ENCODE measurements around the gene SHF.

Gene SHF

DNA sequence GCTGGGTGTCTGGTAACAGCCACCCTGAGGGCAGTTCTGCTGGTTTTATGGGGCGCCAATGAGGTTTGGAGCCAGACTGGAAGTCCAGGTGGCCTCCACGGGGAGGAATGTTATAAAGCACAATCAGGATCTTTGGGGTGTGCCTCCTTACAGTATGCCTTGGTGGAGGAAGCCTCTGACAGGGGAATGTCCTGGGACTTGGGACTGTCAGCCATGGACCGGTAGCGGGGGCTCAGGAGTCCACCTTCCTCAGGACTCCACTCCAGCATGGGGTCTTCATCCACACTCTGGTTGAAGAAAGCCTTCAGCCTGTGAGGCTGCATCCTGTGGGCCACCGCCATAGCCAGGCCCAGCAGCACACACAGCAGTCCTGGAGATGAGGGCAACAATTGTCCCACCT is 68.8 kb downstream of the SHF start:
- peaks cover 12% of the 10 kb centered on the region for H3K4me1 ChIP-seq (ENCODE audit: insufficient read depth, poor library complexity, severe bottlenecking)
- no peak for TF ChIP-seq CTCF (IDR thresholded peaks at IDR 0.05; ENCODE audit: poor library complexity, severe bottlenecking)
- H3K4me3 ChIP-seq (ENCODE audit: severe bottlenecking): no peak overlapping the region
- H3K36me3 ChIP-seq (ENCODE audit: low read depth): no peaks in the 10 kb centered on the region
- DNase-seq (ENCODE audit: low spot score) (peak; percentile 51), ATAC-seq (ENCODE audit: low read depth) (no peak)
- H3K27ac ChIP-seq (ENCODE audit: poor library complexity, severe bottlenecking): no peak overlapping the region
- H3K9me3 ChIP-seq (ENCODE audit: severe bottlenecking): no peaks in the 10 kb centered on the region
- H3K27me3 ChIP-seq (ENCODE audit: insufficient read depth, poor library complexity, severe bottlenecking): peaks cover 38% of the 10 kb centered on the region

GRCh38 chr15:45118131-45118588 is 69.6 kb downstream of the SHF start:
- DNase-seq (ENCODE audit: low spot score) (peak; percentile 88), ATAC-seq (ENCODE audit: low read depth) (peak; percentile 85)
- peaks cover 46% of the 10 kb centered on the region for H3K27me3 ChIP-seq (ENCODE audit: insufficient read depth, poor library complexity, severe bottlenecking)

DNA sequence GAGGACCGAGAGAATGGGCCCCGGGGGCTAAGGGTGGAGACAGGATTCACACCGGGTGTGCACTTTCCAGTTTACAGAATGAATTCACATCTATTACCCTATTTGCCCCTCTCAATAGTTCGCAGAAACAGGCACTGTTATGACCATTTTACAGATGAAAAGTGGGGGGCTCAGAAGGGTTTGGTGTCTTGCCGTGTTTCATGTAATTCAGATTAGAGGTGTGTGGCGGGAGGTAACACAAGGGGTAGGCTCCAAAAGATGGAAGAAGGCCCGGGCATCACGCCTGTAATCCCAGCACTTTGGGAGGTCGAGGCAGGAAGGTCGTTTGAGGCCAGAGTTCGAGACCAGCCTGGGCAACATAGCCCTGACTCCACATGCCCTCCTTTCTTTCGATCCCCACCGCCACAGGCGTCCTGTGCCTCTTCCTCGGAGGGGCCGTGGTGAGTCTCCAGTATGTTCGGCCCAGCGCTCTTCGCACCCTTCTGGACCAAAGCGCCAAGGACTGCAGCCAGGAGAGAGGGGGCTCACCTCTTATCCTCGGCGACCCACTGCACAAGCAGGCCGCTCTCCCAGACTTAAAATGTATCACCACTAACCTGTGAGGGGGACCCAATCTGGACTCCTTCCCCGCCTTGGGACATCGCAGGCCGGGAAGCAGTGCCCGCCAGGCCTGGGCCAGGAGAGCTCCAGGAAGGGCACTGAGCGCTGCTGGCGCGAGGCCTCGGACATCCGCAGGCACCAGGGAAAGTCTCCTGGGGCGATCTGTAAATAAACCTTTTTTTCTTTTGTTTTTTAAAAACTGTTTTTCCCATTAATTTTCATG is 70.2 kb downstream of the SHF start:
- ATAC-seq (ENCODE audit: low read depth): no peak; the same call in 2 of the 3 replicates
- H3K27ac ChIP-seq (ENCODE audit: poor library complexity, severe bottlenecking): no peak overlapping the region
- H3K9me3 ChIP-seq (ENCODE audit: severe bottlenecking): no peaks in the 10 kb centered on the region
- H3K4me1 ChIP-seq (ENCODE audit: insufficient read depth, poor library complexity, severe bottlenecking): peaks cover 11% of the 10 kb centered on the region
- peak; percentile 47 for DNase-seq (ENCODE audit: low spot score)
- H3K36me3 ChIP-seq (ENCODE audit: low read depth): no peaks in the 10 kb centered on the region
- H3K27me3 ChIP-seq (ENCODE audit: insufficient read depth, poor library complexity, severe bottlenecking): peaks cover 53% of the 10 kb centered on the region
- H3K4me3 ChIP-seq (ENCODE audit: severe bottlenecking): no peak overlapping the region
- no peak for TF ChIP-seq CTCF (IDR thresholded peaks at IDR 0.05; ENCODE audit: poor library complexity, severe bottlenecking)

More at GRCh38 chr15:45118131-45118588, 69.6 kb downstream of the SHF start:
- H3K4me3 ChIP-seq (ENCODE audit: severe bottlenecking): no peak overlapping the region
- TF ChIP-seq CTCF (IDR thresholded peaks at IDR 0.05; ENCODE audit: poor library complexity, severe bottlenecking): peak; percentile 100
- H3K36me3 ChIP-seq (ENCODE audit: low read depth): no peaks in the 10 kb centered on the region
- H3K27ac ChIP-seq (ENCODE audit: poor library complexity, severe bottlenecking): no peak overlapping the region
- H3K9me3 ChIP-seq (ENCODE audit: severe bottlenecking): no peaks in the 10 kb centered on the region
- H3K4me1 ChIP-seq (ENCODE audit: insufficient read depth, poor library complexity, severe bottlenecking): peaks cover 12% of the 10 kb centered on the region

Data from RWPE2 (cell line).